Activated CD4-positive, alpha-beta T cell treated with anti-CD3 and anti-CD28 coated beads, Interleukin-2, amount 50 U/mL, for 16 hours (primary cell): ENCODE results near the gene USP27X.
A peak's percentile ranks its signal among the peaks of the same experiment; 100 is the strongest.

Experiments used
- DNase-seq: peaks from one replicate; pipeline ENCODE4 v3.0.0-alpha.2; 2020

Gene USP27X

GRCh38 chrX:49892542-49892941 is 13.3 kb downstream of the USP27X start:
- DNase-seq = no peak

GRCh38 chrX:49896951-49897350 is 17.7 kb downstream of the USP27X start:
- no peak for DNase-seq

- DNase-seq = no peak
Measured at GRCh38 chrX:49901048-49901447, 21.8 kb downstream of the USP27X start.

GRCh38 chrX:49910344-49910743 is 31.1 kb downstream of the USP27X start:
- DNase-seq = no peak

GRCh38 chrX:49912086-49912485 is 32.8 kb downstream of the USP27X start:
- no peak for DNase-seq

- DNase-seq = no peak
Measured at GRCh38 chrX:49912861-49913260, 33.6 kb downstream of the USP27X start.

- DNase-seq = peak; percentile 64
Measured at GRCh38 chrX:49915361-49916222, 36.3 kb downstream of the USP27X start.

- DNase-seq = peak; percentile 20
Measured at GRCh38 chrX:49919617-49920016, 40.3 kb downstream of the USP27X start.

- DNase-seq = no peak
Measured at GRCh38 chrX:49921109-49921508, 41.8 kb downstream of the USP27X start.

- peak; percentile 94 for DNase-seq
Measured at GRCh38 chrX:49922291-49923241, 43.3 kb downstream of the USP27X start, which contains the start of gene CLCN5. TSS of gene CLCN5 (plus strand) at chrX:49922596. CDS start at chrX:49925299, 2,703 bp downstream.

- DNase-seq = no peak
Measured at GRCh38 chrX:49925176-49925575, 45.9 kb downstream of the USP27X start.

GRCh38 chrX:49930039-49930438 is 50.8 kb downstream of the USP27X start:
- no peak for DNase-seq
